A549 (cell line): ENCODE results near the gene TAS2R16.

Source experiments
- ATOH8 ChIP-seq: fragments of 250-450 bp; sonication (Bioruptor Pico); IDR thresholded peaks from 2 replicates; pipeline ENCODE4 v1.5.0; 2020; ENCODE audit warnings: low read depth, mild to moderate bottlenecking, moderate library complexity
- JUN ChIP-seq, 2 experiments: fragments of >200 bp; sonication (Bioruptor Twin); formaldehyde crosslinking; IDR thresholded peaks; 2 replicates in 1 of 2; 3 replicates in 1 of 2; pipeline ENCODE4 v1.6.1; 2016 to 2017

GRCh38 chr7:122972056-122972455 lies 23.4 kb downstream of the TAS2R16 start:
- TF ChIP-seq JUN (IDR thresholded peaks at IDR 0.05), result no peak
- TF ChIP-seq ATOH8, result no peak
